M059J (cell line): ENCODE data around the gene CGN. TPM values are rescaled to one million over a fixed set of nuclear protein-coding genes. Genes with fewer than 3 reads are reported as not detected.

Experiments used
- DNase-seq: peaks from one replicate; pipeline ENCODE4 v3.0.0-alpha.2; 2012; ENCODE audit warnings: low read depth
- total RNA-seq: library from RNA; depleted of rRNA; stranded (reverse); fragments of >200 nt; shearing (Covaris generic); gene quantifications from 2 replicates; pipeline ENCODE4 v1.2.3, GENCODE V29; 2014

The CGN gene
- total RNA-seq, 1 experiment from 2014 or later = 1.5 TPM

DNA sequence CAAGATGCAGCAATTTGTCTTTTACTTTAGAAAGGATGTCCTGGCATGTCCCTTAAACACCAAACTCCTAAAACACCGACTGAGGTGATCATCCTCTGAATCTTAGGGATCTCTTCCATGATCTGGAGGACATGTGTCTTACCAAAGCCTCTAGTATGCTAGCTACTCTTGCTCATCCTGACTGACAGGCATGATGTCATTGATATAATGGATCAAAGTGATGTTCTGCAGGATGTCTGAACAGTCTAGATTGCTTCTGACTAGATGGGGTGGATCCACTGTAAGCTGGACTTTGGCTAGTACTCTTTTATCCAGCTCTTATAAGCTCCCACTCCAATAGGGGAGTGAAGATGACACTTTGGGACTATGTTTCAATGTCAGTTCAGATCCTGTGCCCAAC, 11.3 kb upstream of the CGN start:
- no peak for DNase-seq

DNA sequence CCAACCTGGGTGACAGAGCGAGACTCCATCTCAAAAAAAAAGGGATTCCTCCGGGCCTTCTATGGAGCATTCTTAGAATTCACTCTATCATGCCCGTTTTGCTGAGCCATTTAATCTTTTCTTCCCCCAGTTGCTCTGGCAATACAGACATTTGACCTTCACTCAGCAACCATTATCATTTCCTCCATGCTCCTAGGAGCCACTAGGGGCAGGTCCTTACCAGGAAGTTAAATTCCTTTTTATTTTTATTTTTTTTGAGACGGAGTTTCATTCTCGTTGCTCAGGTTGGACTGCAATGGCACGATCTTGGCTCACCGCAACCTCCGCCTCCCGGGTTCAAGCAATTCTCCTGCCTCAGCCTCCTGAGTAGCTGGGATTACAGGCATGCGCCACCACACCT, 9.7 kb upstream of the CGN start:
- no peak for DNase-seq

DNA sequence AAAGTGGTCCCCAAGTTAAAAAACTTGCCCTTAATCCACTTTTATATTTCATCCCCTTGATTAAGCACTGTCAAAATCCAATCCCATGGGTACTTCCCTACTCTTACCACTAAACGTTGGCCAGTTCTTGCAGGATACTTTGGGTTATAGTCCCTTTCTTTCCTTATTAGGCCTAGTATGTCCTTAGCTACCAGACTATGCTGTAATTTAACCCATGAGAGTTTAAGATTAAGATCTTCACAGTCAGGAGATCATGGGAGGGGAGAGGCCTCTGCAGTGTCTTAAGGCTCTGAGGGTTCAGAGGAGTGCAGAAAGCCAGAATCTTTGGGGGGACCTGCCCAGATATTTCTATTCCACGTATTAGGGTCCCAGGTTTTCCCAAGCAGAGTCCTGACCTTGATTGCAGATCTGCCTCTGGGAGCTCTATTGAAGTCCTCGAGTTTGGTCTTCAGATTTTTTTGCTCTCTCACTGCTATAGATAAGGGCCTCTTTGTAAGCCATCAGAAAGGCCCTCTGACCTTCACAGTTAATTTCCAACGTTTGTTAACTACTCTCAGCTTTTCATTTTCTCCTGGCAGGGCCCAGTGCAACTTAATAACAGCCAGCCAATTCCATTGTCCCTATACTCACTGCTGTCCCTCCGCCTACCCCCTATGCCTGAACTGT, 9.0 kb upstream of the CGN start:
- DNase-seq = no peak

DNA sequence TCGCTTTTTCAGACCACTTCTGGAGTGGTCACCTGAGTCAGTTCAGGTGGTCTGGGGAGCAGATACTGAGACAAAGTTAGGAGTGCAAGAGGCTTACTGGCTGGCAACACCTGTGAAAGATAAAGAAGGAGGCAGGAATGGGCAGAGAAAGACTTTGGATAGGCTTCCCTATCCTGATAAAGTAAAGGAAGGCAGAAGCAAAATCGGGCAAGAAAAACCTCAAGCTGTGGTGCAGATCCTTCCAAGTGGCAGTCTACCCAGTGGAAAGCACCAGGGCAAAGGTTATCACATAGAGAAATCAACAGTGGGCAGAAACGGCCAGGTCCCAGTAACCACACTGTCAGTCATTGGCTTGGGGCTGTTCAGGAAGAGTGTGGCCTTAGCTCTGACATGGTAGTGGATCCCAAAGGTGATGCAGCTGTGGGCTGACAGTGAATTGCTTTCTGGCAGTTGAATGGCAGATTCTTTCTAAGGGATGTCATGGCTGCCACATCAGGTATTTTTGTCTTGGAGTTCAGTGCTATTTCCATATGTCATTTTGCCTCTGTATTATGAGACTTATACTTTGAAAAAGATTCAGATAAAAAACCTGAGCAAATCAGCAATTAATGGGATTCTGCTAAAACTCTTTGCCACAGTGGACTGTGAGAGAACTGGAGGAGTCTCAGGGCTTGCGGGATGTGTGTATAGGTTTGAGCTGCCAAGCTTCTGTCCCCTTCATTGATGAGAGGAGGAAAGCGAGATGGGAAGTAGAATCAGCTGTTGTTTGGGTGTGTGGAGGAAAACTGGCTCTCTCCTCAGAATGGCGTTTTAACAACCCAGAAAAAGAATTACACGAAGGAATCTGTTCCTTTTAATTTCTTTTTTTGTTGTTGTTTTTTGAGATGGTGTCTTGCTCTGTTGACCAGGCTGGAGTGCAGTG, 8.1 kb upstream of the CGN start:
- DNase-seq = peak; percentile 87

DNA sequence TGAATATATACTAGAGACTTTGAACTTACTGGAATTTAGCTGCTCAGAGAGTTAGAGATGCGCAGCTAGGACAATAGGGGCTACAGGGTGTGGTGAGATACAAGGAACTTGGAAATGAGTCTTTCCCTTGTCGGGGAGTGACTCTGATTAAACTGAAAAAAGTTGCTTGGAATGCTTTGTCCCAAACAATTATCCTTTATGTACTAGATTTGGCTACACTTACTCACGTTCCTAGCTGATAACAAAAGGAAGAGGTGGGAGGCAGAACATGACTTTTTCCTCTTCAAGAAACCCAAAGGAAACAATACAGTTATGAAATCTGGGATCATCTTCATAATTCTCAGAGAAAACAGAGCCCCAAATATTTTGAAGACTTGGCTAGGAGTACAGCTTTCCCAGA, 6.9 kb upstream of the CGN start:
- DNase-seq = no peak

DNA sequence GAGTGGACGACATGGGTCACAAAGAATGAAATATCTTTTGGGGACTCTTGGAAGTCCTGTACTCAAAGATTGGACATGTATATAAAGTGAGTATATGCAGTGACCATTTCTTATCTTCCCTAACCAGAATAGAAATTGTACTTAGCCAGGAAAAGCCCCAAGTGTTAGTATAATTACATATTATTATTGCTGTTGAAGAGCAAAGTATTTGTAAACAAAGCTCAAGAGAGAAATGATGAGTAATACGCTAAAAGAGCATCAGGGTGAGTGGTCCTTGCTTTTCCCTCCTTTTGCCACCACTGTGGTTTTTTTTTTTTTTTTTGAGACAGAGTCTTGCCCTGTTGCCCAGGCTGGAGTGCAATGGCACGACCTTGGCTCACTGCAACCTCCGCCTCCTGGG, 6.4 kb upstream of the CGN start:
- peak; percentile 48 for DNase-seq

DNA sequence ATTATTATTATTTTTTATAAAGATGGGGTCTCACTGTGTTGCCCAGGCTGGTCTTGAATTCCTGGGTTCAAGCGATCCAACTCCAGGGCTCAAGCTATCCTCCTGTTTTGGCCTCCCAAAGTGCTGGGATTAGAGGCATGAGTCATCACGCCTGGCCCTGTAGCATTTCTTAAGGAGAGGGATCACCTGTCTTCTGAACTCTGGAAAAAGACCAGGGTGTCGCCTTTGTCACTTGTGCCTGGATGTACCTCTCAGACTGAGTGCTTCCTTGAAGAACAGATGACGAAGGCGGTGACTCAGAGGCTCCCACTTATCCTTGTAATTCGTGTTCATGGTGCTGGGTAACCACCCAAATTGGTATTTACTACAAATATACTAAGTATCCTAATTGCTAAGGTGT, 2.4 kb upstream of the CGN start:
- peak; percentile 72 for DNase-seq

DNA sequence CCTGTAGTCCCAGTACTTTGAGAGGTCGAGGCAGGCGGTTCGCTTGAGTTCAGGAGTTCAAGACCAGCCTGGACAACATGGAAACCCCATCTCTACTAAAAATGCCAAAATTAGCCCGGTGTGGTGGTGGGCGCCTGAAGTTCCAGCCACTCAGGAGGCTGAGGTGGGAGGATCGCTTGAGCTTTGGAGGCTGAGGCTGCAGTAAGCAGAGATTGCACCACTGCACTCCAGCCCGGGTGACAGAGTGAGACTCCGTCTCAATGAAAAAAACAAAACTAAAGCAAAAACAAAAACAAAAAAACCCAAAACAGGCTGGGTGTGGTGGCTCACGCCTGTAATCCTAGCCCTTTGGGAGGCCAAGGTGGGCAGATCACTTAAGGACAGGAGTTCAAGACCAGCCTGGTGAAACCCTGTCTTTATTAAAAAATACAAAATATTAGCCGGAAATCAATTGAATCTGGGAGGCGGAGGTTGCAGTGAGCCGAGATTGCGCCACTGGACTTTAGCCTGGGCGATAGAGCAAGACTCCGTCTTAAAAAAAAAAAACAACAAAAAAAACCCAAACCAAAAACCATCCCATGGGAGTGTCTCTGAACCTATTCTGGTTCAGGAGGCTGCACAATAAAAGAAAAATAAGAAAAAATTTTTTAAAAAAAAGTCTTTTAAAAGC, 1.7 kb upstream of the CGN start:
- DNase-seq = no peak

DNA sequence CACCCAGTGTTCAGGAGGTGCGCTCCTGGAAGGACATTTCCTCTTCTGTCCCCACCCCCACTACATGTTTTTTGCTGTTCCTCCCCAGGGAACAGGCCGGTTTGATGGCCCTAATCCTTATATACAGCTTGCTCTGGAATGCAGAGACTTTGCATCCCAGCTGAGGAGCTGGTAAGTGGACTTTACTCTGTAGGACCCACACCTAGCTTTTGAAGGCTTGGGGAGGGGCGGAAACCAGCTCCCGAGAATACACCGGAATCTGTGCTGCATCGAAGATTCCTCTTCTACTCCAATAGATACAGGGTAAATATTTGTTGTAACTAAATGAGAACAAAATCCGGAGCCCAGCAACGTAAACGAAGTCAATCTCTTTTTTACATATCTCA, 1.2 kb upstream of the CGN start:
- DNase-seq = no peak

DNA sequence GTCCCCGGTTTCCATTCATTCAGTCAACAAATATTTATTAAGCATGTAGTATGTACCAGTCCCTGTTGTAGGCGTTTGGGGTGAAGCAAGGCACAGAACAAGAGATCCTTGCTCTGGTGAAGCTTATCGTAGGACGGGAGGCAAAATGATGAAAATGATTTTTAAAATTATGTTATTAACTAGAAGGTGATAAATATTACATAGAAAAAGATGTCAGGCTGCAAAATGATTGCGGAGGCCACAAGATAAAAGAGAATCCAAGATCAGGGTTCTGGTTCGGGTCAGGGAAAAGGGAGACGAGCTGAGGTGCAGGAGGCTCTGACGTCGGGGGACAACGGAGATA, 602 bp upstream of the CGN start:
- no peak for DNase-seq

DNA sequence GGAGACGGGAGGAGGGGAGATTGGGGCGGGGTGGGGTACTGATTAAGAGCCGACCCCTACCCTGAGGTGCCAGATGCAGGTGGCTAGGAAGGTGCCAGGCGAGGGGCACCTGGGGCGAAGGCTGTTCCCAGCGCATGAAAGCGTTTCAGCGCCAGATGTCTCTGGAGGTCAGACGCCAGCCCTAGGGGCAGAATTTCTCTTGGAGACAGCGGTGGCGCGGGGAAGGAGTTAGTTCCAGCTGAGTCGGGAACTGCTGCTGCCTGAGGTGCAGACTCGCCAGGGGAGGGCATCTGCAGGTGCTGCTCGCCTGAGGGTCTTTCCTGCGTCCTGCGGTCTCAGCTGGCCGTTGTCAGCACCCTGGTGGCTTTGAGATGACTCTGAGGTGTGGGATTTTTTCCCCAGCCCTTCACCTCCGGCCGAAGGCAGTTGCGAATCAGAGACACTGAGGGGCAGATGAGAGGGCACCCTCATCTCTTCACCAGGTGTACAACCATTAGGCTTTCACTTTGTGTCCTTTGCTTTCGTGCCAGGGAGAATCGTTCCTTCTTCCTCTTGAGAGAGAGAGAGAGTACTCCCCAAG, 539 bp downstream of the CGN start:
- DNase-seq = peak; percentile 64

DNA sequence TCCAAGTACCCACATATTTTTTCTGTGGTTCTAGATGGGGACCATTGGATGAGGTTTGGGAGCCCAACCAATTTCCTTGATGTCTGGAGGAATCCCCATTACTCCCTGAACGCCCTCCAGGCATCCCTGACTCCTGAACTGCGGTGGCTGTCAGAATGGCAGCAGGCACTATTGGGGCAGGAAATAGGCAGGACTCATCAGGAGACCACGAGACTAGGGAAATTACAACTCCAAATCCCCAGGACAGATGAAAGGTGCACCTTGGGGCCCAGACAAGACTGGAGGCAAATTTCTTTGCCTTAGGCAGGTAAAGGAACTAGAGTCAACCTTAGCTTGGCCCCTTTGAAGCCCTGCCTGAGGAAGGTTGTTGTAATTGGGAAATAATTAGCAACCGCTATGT, 1.1 kb downstream of the CGN start:
- DNase-seq = peak; percentile 62

DNA sequence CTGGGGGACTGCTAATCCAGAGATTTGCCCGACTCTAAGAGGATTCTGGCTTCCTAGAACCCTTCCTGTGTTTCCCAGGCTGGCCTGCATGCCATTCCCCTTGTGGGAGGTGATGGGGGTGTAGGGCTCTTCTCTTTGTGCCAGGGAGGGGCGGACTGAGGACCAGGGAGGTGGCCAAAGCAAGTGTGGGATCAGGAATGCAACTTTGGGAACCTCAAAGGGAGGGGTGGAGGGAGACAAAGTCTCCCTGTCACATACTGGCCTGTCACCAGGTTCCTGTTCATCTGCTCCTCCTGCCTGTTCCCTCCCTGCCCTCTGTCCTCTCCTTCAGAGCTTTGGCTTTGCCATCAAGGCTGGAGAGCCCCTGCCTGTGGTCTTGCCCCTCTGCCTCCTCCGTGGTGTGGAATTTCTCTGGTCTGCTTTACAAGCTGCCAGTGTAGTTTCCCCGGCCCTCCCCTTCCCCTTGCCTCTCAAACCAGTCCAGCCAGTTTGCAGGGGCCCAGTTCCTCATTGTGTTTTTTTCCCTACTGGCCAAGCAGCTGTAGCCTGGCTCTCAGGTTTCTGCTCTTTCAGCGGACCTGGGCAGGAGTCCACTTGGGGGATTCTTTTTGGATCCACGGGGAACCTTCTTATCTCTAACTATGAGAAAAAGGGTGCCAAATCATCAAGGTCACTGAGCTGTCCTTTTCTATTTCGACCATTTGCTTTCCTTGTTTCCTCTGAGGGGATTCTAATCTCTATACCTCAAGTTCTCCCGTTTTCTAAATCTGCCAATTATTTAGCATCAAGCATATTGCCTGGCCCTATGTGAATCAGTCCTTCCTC, 1.8 kb downstream of the CGN start:
- no peak for DNase-seq

DNA sequence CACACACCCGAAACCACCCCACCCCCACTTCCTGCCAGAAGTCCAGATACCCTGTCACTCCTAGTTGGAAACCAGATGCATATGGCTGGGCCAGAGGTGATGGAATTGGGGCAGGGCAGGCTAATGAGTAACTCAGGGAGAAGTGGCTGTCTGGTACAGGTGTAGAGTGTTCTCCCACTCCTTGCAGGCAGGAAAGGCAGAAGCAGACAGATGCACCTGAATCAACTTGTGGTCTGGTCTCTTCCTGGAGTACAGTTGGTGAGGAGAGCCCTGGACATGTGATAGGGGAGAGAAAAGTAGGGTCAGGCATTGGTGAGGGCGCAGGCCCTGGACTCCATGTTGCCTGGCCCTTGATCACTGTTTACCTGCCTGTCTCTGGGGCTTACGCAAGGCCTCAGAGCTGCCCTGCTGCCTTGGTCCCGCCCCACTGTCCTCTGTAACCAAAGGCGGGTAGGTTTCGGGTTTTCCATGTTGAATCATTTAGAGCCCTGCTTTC, 2.5 kb downstream of the CGN start:
- no peak for DNase-seq

DNA sequence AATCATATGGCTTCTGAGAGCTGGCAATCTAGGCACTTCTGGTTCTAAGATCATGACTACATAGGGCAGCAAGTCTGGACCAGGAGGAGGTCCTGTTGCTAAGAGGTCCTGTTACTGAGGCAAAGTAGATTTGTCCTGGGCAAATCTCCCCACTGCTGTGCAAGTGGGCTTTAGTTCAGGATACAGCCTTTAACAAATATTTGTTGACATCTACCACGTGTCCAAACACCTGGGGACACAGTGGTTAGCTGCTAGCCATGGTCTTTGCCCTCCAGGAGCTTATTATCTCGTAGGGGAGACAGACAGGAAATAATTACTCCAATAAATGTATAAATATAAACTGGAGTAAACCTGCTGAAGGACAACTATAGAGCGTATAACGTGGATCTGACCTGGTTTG, 3.2 kb downstream of the CGN start:
- DNase-seq = no peak

DNA sequence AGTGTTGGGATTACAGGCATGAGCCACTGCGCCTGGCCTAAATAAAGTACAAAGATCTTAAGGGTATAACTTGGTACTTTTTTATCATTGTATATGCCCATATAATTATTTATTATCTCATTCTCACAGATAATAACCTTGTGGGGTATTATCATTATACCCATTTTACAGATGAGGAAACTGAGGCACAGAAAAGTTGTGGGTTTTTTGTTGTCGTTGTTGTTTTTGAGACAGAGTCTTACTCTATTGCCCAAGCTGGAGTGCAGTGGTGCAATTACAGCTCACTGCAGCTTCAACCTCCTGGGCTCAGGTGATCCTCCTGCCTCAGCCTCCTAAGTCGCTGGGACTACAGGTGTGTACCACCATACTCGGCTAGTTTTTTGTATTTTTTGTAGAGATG, 4.1 kb downstream of the CGN start:
- no peak for DNase-seq

DNA sequence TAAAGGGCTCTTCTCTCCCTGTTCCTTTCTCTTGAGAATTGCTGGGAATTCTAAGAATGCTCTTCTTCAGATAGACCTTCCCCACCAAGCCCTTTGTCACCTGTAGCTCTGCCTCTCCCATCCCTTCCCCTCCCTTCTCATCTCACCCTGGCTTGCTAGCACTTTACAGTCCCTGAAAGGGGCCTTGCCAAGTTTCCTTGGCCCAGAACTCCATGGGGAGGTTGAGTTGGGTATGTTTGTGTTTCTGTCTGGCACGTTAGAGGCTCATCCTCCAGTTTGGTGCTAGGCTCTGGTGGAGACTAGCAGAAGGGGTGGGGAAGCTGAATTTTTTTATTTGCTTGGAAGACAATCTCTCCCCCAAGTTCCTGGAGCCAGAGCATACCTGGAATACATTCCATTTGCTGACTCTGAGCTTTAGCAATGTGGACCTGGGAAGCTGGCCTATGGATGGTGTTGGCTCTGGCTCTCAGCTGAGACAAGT, 4.9 kb downstream of the CGN start:
- DNase-seq = peak; percentile 30

DNA sequence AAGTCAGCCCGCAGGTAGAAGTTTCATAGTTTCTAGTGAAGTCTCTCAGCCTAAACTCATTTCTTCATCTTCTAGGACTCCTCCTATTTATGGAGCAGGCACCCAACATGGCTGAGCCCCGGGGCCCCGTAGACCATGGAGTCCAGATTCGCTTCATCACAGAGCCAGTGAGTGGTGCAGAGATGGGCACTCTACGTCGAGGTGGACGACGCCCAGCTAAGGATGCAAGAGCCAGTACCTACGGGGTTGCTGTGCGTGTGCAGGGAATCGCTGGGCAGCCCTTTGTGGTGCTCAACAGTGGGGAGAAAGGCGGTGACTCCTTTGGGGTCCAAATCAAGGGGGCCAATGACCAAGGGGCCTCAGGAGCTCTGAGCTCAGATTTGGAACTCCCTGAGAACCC, 7.2 kb downstream of the CGN start:
- DNase-seq = no peak

DNA sequence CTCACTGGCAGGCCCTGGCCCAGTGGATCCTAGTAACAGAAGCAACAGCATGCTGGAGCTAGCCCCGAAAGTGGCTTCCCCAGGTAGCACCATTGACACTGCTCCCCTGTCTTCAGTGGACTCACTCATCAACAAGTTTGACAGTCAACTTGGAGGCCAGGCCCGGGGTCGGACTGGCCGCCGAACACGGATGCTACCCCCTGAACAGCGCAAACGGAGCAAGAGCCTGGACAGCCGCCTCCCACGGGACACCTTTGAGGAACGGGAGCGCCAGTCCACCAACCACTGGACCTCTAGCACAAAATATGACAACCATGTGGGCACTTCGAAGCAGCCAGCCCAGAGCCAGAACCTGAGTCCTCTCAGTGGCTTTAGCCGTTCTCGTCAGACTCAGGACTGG, 7.7 kb downstream of the CGN start:
- DNase-seq = no peak

DNA sequence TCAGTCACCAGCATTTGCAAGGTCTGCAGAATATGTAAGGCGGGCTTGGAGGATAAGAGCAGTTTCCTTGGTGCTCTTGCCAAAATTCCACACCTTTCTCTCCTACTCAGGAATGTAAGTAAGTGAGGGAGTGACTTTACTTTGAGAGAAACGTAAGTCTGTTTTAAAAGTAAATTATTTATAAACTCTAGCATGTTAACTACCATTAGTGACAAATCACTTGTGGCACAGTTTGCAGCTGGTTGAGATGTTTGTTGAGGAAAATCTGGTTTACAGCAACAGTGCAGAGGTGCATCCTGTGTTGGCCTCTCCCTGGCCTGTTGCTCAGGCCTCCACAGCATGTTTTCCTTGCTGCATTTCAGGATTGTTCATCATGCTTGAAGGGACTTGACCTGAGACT, 8.5 kb downstream of the CGN start:
- DNase-seq = no peak

DNA sequence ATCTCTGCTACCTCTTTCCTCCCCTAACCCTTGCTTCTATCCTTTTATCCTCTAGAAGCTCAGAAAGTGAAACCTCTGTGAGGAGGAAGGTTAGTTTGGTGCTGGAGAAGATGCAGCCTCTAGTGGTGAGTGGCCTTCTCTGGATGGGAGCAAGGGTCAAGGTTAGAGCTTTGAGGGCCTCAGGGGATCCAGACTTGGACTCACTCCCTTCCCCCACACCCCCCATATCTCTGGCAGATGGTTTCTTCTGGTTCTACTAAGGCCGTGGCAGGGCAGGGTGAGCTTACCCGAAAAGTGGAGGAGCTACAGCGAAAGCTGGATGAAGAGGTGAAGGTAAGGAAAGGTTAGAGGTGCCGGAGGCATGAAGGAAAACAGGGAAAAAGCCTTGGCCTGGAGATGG, 9.2 kb downstream of the CGN start:
- no peak for DNase-seq
